IMR-90 (cell line): ENCODE measurements around the gene SDCCAG8. TPM values are rescaled to one million over a fixed set of nuclear protein-coding genes. Genes with fewer than 3 reads are reported as not detected.
A peak's percentile ranks its signal among the peaks of the same experiment; 100 is the strongest.

Experiments
- ATAC-seq: fragments of 200-7000 bp; cut with Tn5 transposase; 2 replicates; pipeline ENCODE4 v1.9.1; 2020; ENCODE audit warnings: low read depth, mild to moderate bottlenecking, moderate library complexity
- BruUV-seq: library from RNA; stranded (reverse); fragments of 400-500 nt; replicated peaks from 2 replicates; lab custom pipeline; 2021; lab: Mats Ljungman, UMichigan
- CTCF ChIA-PET: fragments of 300-600 bp; formaldehyde crosslinking; extraction: SDS; loops from one replicate; lab custom pipeline; 2021; ENCODE audit warnings: antibody characterized with exemption; lab: Yijun Ruan, JAX
- POLR2A ChIA-PET: fragments of 300-600 bp; sonication (Branson Sonifier 250); formaldehyde crosslinking; loops from one replicate; lab custom pipeline; 2022; ENCODE audit warnings: antibody characterized with exemption; ENCODE audit not compliant: unreplicated experiment; lab: Charles Lee
- DNase-seq: peaks from one replicate; pipeline ENCODE4 v3.0.0; 2013
- H2AFZ ChIP-seq: replicated peaks from 2 replicates; pipeline ENCODE3; 2013; ENCODE audit warnings: low read length, mild to moderate bottlenecking; ENCODE audit not compliant: poor library complexity
- H2AK5ac ChIP-seq: 2 replicates; pipeline ENCODE4 v1.6.1; 2013; ENCODE audit warnings: low read depth, low read length, inconsistent platforms
- H2AK9ac ChIP-seq: replicated peaks from 2 replicates; pipeline ENCODE3; 2013; ENCODE audit warnings: mild to moderate bottlenecking, low read depth, low read length, moderate library complexity; ENCODE audit not compliant: poor library complexity
- H2BK120ac ChIP-seq: 2 replicates; pipeline ENCODE4 v1.6.1; 2013; ENCODE audit warnings: low read depth, low read length, inconsistent platforms
- H2BK15ac ChIP-seq: 3 replicates; pipeline ENCODE4 v1.6.1; 2013; ENCODE audit warnings: low read depth, low read length, inconsistent platforms
- H2BK20ac ChIP-seq: 2 replicates; pipeline ENCODE4 v1.6.1; 2013; ENCODE audit warnings: low read depth, mild to moderate bottlenecking, inconsistent platforms, low read length, moderate library complexity
- H2BK5ac ChIP-seq: 2 replicates; pipeline ENCODE4 v1.6.1; 2013; ENCODE audit warnings: mild to moderate bottlenecking, low read depth, low read length, inconsistent platforms; ENCODE audit not compliant: poor library complexity, severe bottlenecking
- H3K14ac ChIP-seq: replicated peaks from 2 replicates; pipeline ENCODE4 v1.6.1; 2013; ENCODE audit warnings: low read depth, low read length, inconsistent platforms
- H3K18ac ChIP-seq: 2 replicates; pipeline ENCODE4 v1.6.1; 2013; ENCODE audit warnings: low read depth, low read length, control low read depth
- H3K23ac ChIP-seq: 2 replicates; pipeline ENCODE4 v1.6.1; 2013; ENCODE audit warnings: low read depth, low read length, inconsistent platforms
- H3K27ac ChIP-seq: 2 replicates; pipeline ENCODE4 v1.5.1; 2013; ENCODE audit warnings: mild to moderate bottlenecking, control low read depth, low read length; ENCODE audit not compliant: insufficient read depth
- H3K27me3 ChIP-seq: 2 replicates; pipeline ENCODE4 v1.6.1; 2013; ENCODE audit warnings: low read length; ENCODE audit not compliant: control insufficient read depth, insufficient read depth
- H3K36me3 ChIP-seq: 2 replicates; pipeline ENCODE4 v1.6.1; 2013; ENCODE audit warnings: low read length, mixed read lengths; ENCODE audit not compliant: control insufficient read depth, insufficient read depth
- H3K4ac ChIP-seq: 2 replicates; pipeline ENCODE4 v1.6.1; 2013; ENCODE audit warnings: low read depth, low read length, inconsistent platforms
- H3K4me1 ChIP-seq: 2 replicates; pipeline ENCODE4 v1.6.1; 2013; ENCODE audit warnings: low read length, mixed read lengths; ENCODE audit not compliant: control insufficient read depth, insufficient read depth
- H3K4me2 ChIP-seq: 2 replicates; pipeline ENCODE4 v1.6.1; 2013; ENCODE audit warnings: low read depth, mild to moderate bottlenecking, control low read depth, low read length, moderate library complexity
- H3K4me3 ChIP-seq: 2 replicates; pipeline ENCODE4 v1.5.1; 2013; ENCODE audit warnings: low read depth, mild to moderate bottlenecking, control low read depth, low read length, moderate library complexity; ENCODE audit not compliant: insufficient read depth
- H3K56ac ChIP-seq: 2 replicates; pipeline ENCODE4 v1.6.1; 2013; ENCODE audit warnings: low read length, inconsistent platforms; ENCODE audit not compliant: insufficient read depth; ENCODE audit errors: extremely low read depth
- H3K79me1 ChIP-seq, 2 experiments: 2 replicates each; pipeline ENCODE4 v1.6.1; 2013; ENCODE audit warnings: low read length in 2 of 2, inconsistent platforms in 1 of 2, low read depth in 1 of 2
- H3K9ac ChIP-seq: 2 replicates; pipeline ENCODE4 v1.6.1; 2013; ENCODE audit warnings: low read depth, low read length, control low read depth
- H3K9me1 ChIP-seq: 2 replicates; pipeline ENCODE4 v1.6.1; 2013; ENCODE audit warnings: low read length, inconsistent platforms; ENCODE audit not compliant: insufficient read depth
- H3K9me3 ChIP-seq: 2 replicates; pipeline ENCODE4 v1.6.1; 2013; ENCODE audit warnings: low read length; ENCODE audit not compliant: control insufficient read depth, insufficient read depth
- H4K20me1 ChIP-seq: 2 replicates; pipeline ENCODE4 v1.6.1; 2013; ENCODE audit warnings: low read length, inconsistent platforms; ENCODE audit not compliant: insufficient read depth
- H4K5ac ChIP-seq: 2 replicates; pipeline ENCODE4 v1.6.1; 2013; ENCODE audit warnings: mild to moderate bottlenecking, low read depth, low read length, control low read depth
- H4K8ac ChIP-seq, 2 experiments: 2 replicates each; pipeline ENCODE4 v1.6.1; 2013; ENCODE audit warnings: low read depth in 2 of 2, low read length in 2 of 2, control low read depth in 1 of 2, inconsistent platforms in 1 of 2
- H4K91ac ChIP-seq: 2 replicates; pipeline ENCODE4 v1.6.1; 2013; ENCODE audit warnings: low read depth, low read length, inconsistent platforms; ENCODE audit not compliant: insufficient read depth
- NFE2L2 ChIP-seq: fragments of 150-350 bp; IDR thresholded peaks from 2 replicates; pipeline ENCODE4 v1.6.1; 2016; ENCODE audit warnings: low read depth, mild to moderate bottlenecking, low read length
- WGBS, 2 experiments: methylation state at CpG; one replicate each; pipeline versions ENCODE4 v1.1.5 to v1.1.7; 2013; ENCODE audit warnings: missing lambda C conversion rate in 2 of 2; ENCODE audit not compliant: insufficient read length in 1 of 2; ENCODE audit errors: extremely low coverage in 2 of 2; 5-methylcytosine and 5-hydroxymethylcytosine counted together
- dilution Hi-C: fragments of 300-500 bp; cut with HindIII; formaldehyde crosslinking; loops from one replicate; pipeline ENCODE4 v1.14.3; 2018; ENCODE audit warnings: low sequenced_read_pairs; ENCODE audit not compliant: unreplicated experiment
- in situ Hi-C: fragments of 300-500 bp; cut with MboI; formaldehyde crosslinking; loops from 3 replicates; pipeline ENCODE4 v1.14.3; 2019; ENCODE audit warnings: low sequenced_read_pairs, inconsistent platforms, mixed read lengths
- intact Hi-C: fragments of 100-400 bp; cut with micrococcal nuclease; formaldehyde crosslinking; loops from 2 replicates; pipeline ENCODE4 v1.10.0; 2022
- polyA plus RNA-seq, 3 experiments: library from polyadenylated mRNA; depleted of rRNA; stranded (reverse); fragments of >200 nt; gene quantifications; 2 replicates each; pipeline ENCODE4 v1.2.3, GENCODE V29; 2012; ENCODE audit warnings: low replicate concordance in 1 of 3
- total RNA-seq: library from RNA; depleted of rRNA; stranded (reverse); fragments of >200 nt; gene quantifications from 2 replicates; pipeline ENCODE4 v1.2.3, GENCODE V29; 2012

Gene SDCCAG8
- total and polyA plus RNA-seq, 2 of the 4 experiments (the other 2 are of a cell fraction) = 25.2 to 46.8 TPM

- no peak overlapping the region for H3K4ac ChIP-seq
- ChIA-PET POLR2A (no interaction called here), CTCF (interaction anchor here (0.6 kb wide), 1 partner anchor 940 kb away, joined by 3 read pairs; no protein-coding TSS in a partner anchor)
- 0 out of 4 replicates have a peak overlapping the region, but pooled peaks of 1 of the 2 experiments have one; percentile 9 for H4K8ac ChIP-seq
- no peaks in the 10 kb centered on the region for H3K27me3 ChIP-seq
- H2AK5ac ChIP-seq = no peak overlapping the region
- TF ChIP-seq NFE2L2 = no peak
- no peak overlapping the region for H3K27ac ChIP-seq
- H2BK15ac ChIP-seq = no peak overlapping the region; the same call in 2 of the 3 replicates
- H3K9me3 ChIP-seq = no peaks in the 10 kb centered on the region
- no peak overlapping the region for H4K5ac ChIP-seq
- dilution Hi-C loops (no loop called here), in situ Hi-C loops (no loop called here), intact Hi-C loops (no loop called here)
- no peak overlapping the region for H2AFZ ChIP-seq
- no peak overlapping the region for H3K4me3 ChIP-seq
- no peak overlapping the region for H2BK5ac ChIP-seq
- peak; percentile 66 for DNase-seq
- no peak overlapping the region for H3K23ac ChIP-seq
- H3K79me1 ChIP-seq = peaks cover 0 to 5% of the 10 kb centered on the region in 2 experiments; a peak in 2 of 4 replicates
- no peaks in the 10 kb centered on the region for H3K9me1 ChIP-seq
- no peak overlapping the region for H3K4me2 ChIP-seq
- H3K18ac ChIP-seq = no peak overlapping the region
- no peak overlapping the region for H3K14ac ChIP-seq
- H2AK9ac ChIP-seq = peak overlapping the region; percentile 15
- H3K4me1 ChIP-seq = no peaks in the 10 kb centered on the region
- no CpG with 5 or more reads among the region's 5 CpGs for WGBS, 2 experiments
- BruUV-seq = no TSS peak
- no peak overlapping the region for H3K9ac ChIP-seq
- no peak overlapping the region for H2BK20ac ChIP-seq
- H4K20me1 ChIP-seq = no peaks in the 10 kb centered on the region
- ATAC-seq = peak; percentile 54
- H4K91ac ChIP-seq = no peak overlapping the region
- no peak overlapping the region for H2BK120ac ChIP-seq
- peaks cover 13% of the 10 kb centered on the region for H3K36me3 ChIP-seq
- H3K56ac ChIP-seq = no peak overlapping the region
These were observed 251.3 kb downstream of the SDCCAG8 start for GRCh38 chr1:243507001-243507671.
